Naive thymus-derived CD8-positive, alpha-beta T cell (primary cell): Measurements from ENCODE around the gene SLC23A2. TPM values are rescaled to one million over a fixed set of nuclear protein-coding genes. Genes with fewer than 3 reads are reported as not detected.

ENCODE experiments used
- ATAC-seq, 2 donors: fragments of 150-1000 bp; cut with Tn5 transposase in 1 of 2; sonication (Bioruptor Pico), chemical (Tn5 transposase) in 1 of 2; 1 replicate in 1 of 2; 2 replicates in 1 of 2; pipeline ENCODE4 v1.10.0; 2021; ENCODE audit warnings: mild to moderate bottlenecking in 2 of 2, moderate library complexity in 2 of 2
- POLR2A ChIA-PET: fragments of 350-600 bp; sonication (Branson Sonifier 250); formaldehyde crosslinking; loops from one replicate; lab custom pipeline; 2021; ENCODE audit warnings: antibody characterized with exemption; lab: Charles Lee
- DNase-seq, 10 donors: peaks; one replicate each; pipeline versions ENCODE4 v3.0.0 to v3.0.0-alpha.2; 2020 to 2022
- H3K27ac Mint-ChIP-seq, 10 donors: one replicate each; pipeline ENCODE4 v1.8.0; 2020 to 2022; ENCODE audit warnings: mild to moderate bottlenecking in 10 of 10, mixed read lengths in 10 of 10, moderate library complexity in 4 of 10, inconsistent platforms in 1 of 10
- H3K27me3 Mint-ChIP-seq, 5 donors: one replicate each; pipeline ENCODE4 v1.8.0; 2021 to 2022; ENCODE audit warnings: mixed read lengths in 5 of 5
- H3K36me3 Mint-ChIP-seq, 3 donors: one replicate each; pipeline ENCODE4 v1.8.0; 2020 to 2022; ENCODE audit warnings: mixed read lengths in 3 of 3, mild to moderate bottlenecking in 2 of 3, inconsistent platforms in 1 of 3
- H3K4me1 Mint-ChIP-seq, 4 donors: one replicate each; pipeline ENCODE4 v1.8.0; 2021 to 2022; ENCODE audit warnings: mixed read lengths in 4 of 4
- H3K4me3 Mint-ChIP-seq, 10 donors: one replicate each; pipeline ENCODE4 v1.8.0; 2020 to 2022; ENCODE audit warnings: mild to moderate bottlenecking in 10 of 10, mixed read lengths in 10 of 10, moderate library complexity in 6 of 10, inconsistent platforms in 1 of 10
- H3K9me3 Mint-ChIP-seq, 9 donors: one replicate each; pipeline ENCODE4 v1.8.0; 2020 to 2022; ENCODE audit warnings: mixed read lengths in 9 of 9, mild to moderate bottlenecking in 3 of 9, inconsistent platforms in 1 of 9, moderate library complexity in 1 of 9
- polyA plus RNA-seq, 3 donors: library from polyadenylated mRNA; unstranded; fragments of 300-500 nt; fragmentation: Illumina TruSeq; gene quantifications; one replicate each; pipeline ENCODE4 v1.2.3, GENCODE V29; 2021
- total RNA-seq, 8 experiments: library from RNA in 2 of 8; stranded (reverse) in 2 of 8; gene quantifications; one replicate each; pipeline ENCODE4 v1.2.3 and lab custom pipeline; 2021 to 2026

Gene SLC23A2
- total and polyA plus RNA-seq, 5 experiments from 2014 or later: 5.6 to 24.3 (median 8.1) TPM

DNA sequence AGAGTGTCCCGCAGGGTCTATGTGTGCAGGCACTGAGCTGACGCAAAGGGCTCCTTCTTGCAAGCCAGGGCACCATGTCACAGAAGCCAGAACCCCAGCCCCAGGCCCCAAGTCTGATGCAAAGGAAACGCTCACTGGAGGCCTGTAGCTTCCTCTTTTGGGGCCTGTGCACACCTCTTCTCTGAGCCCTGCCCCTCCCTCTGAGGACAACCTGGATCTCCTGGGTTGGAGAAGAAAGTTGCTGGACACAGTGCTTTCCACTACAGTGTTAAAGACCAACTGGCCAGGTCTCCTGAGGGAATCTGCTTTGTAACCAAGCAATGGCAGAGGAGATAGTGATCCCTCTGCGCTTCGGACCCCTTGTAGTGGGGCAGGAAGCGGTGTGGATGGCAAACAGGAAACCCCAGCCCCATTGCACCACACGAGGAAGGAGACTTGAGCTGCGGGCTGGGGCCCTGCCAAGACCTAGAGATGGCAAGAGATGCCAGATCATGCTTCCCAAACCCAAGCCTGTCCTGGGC is 189.6 kb downstream of the SLC23A2 start:
- DNase-seq (peak; percentile 39 to 88 (median 75)), ATAC-seq (peak; percentile 41 to 44)
- Mint-ChIP-seq H3K36me3 (peaks cover 0 to 11% (median 0%) of the 10 kb centered on the region in 3 donors), H3K27me3 (no peaks in the 10 kb centered on the region), H3K4me3 (peak overlapping the region; percentile 65 to 91 (median 80)), H3K9me3 (no peaks in the 10 kb centered on the region), H3K4me1 (peaks cover 53 to 93% (median 82%) of the 10 kb centered on the region in 4 donors), H3K27ac (peak overlapping the region; percentile 97 to 100 (median 99))
- POLR2A ChIA-PET: interaction anchor here (0.6 to 2.0 kb wide), 14 partner anchors 8 to 315 kb away, joined by 3 to 9 read pairs (median 4); partner anchors contain the start of genes CDS2 and PCNA

GRCh38 chr20:4811257-4811656 is 190.1 kb downstream of the SLC23A2 start:
- peak overlapping the region; percentile 65 to 91 (median 80) for H3K4me3 Mint-ChIP-seq
- no peaks in the 10 kb centered on the region for H3K27me3 Mint-ChIP-seq
- H3K9me3 Mint-ChIP-seq: no peaks in the 10 kb centered on the region
- POLR2A ChIA-PET: interaction anchor here (0.9 to 2.0 kb wide), 10 partner anchors 8 to 315 kb away, joined by 3 to 9 read pairs (median 5); partner anchors contain the start of genes CDS2 and PCNA
- H3K4me1 Mint-ChIP-seq: peaks cover 55 to 92% (median 82%) of the 10 kb centered on the region in 4 donors
- ATAC-seq: no peak
- peaks cover 0 to 13% (median 0%) of the 10 kb centered on the region in 3 donors for H3K36me3 Mint-ChIP-seq
- peak overlapping the region; percentile 97 to 100 (median 99) for H3K27ac Mint-ChIP-seq
- no peak for DNase-seq

- Mint-ChIP-seq H3K27me3 (no peaks in the 10 kb centered on the region), H3K4me3 (peak overlapping the region; percentile 22 to 91 (median 78)), H3K4me1 (peaks cover 55 to 91% (median 85%) of the 10 kb centered on the region in 4 donors), H3K9me3 (no peaks in the 10 kb centered on the region), H3K27ac (peak overlapping the region; percentile 87 to 100 (median 99)), H3K36me3 (peaks cover 0 to 13% (median 0%) of the 10 kb centered on the region in 3 donors)
- no peak for ATAC-seq
- no peak for DNase-seq
- POLR2A ChIA-PET: interaction anchor here (0.5 to 2.0 kb wide), 6 partner anchors 10 to 959 kb away, joined by 3 to 7 read pairs (median 4); partner anchors contain the start of gene PCNA
Observed at GRCh38 chr20:4810426-4811019, 190.8 kb downstream of the SLC23A2 start.

DNA sequence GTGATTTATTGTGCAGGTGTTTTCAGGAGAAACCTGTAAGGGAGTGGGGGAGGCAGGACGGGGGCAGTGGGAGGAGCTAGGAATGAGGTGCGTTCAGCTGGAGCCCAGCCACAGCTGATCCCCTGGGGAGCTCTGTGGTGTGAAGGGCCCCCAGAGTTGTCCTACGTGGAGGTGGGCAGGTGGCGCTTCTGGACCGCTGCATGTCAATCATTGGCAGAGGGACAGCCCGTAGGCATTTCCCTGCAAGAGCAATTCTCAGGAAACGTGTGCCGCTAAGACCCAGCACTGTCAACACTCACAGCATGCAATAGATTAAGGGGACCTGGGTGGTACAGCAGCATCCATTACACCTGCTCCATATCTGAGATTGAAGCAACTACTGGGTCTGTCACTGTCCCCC is 191.6 kb downstream of the SLC23A2 start:
- POLR2A ChIA-PET: interaction anchor here (0.8 to 2.0 kb wide), 3 partner anchors 9 to 310 kb away, joined by 4 to 7 read pairs (median 6); partner anchors contain the start of gene PCNA
- no peaks in the 10 kb centered on the region for H3K9me3 Mint-ChIP-seq
- ATAC-seq: no peak
- DNase-seq: peak in 2 of 10 donors; percentile 4 to 17
- H3K4me1 Mint-ChIP-seq: peaks cover 53 to 89% (median 85%) of the 10 kb centered on the region in 4 donors
- H3K27ac Mint-ChIP-seq: peak overlapping the region; percentile 87 to 100 (median 99)
- peaks cover 0 to 21% (median 4%) of the 10 kb centered on the region in 3 donors for H3K36me3 Mint-ChIP-seq
- H3K4me3 Mint-ChIP-seq: peak overlapping the region in 9 of 10 donors; percentile 8 to 91 (median 68)
- no peaks in the 10 kb centered on the region for H3K27me3 Mint-ChIP-seq

GRCh38 chr20:4808872-4809271 is 192.4 kb downstream of the SLC23A2 start:
- H3K27me3 Mint-ChIP-seq: no peaks in the 10 kb centered on the region
- POLR2A ChIA-PET: interaction anchor here (0.7 to 1.8 kb wide), 3 partner anchors 9 to 310 kb away, joined by 3 to 7 read pairs (median 7); partner anchors contain the start of gene PCNA
- H3K36me3 Mint-ChIP-seq: peaks cover 0 to 24% (median 4%) of the 10 kb centered on the region in 3 donors
- H3K9me3 Mint-ChIP-seq: no peaks in the 10 kb centered on the region
- H3K27ac Mint-ChIP-seq: peak overlapping the region; percentile 87 to 100 (median 99)
- peaks cover 51 to 83% (median 78%) of the 10 kb centered on the region in 4 donors for H3K4me1 Mint-ChIP-seq
- H3K4me3 Mint-ChIP-seq: peak overlapping the region in 9 of 10 donors; percentile 8 to 91 (median 74)
- no peak for ATAC-seq
- no peak for DNase-seq

DNA sequence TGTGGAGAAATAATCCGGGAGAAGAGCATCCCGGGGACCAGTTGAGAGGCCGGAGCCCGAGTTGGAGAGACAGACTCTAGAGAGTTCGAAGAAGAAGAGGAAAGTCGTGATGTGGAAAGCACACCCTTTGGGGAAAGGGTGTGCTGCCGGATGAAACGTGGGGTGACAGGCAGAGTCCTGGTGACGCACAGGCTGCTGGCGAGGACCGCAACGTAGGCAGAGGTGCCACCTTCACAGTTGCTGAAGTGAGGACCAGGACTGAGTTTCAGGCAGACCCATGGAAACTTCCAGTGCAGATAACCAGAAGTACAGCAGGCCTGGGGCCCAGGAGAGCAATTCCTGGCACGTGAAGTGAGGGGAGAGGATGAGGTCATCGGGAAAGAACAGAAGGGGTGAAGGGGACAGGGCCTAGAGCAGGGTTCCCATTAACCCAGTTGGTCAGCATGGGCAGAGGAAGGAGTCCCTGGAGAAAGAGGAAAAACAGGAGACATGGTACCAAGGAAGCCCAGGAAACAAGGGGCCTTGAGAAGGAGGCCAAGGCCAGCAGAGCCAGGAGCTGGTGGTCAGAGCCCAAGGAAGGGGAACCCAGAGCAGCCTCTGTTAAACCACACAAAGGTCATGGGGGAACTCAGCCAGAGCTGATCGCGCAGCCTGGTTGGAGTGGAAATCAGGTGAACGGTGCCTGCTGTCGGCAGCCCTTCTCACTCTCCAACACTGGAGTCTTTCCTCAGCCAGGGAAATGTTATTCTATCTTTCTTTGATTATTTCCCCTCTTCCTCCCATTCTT is 195.5 kb downstream of the SLC23A2 start:
- Mint-ChIP-seq H3K36me3 (peaks cover 5 to 42% (median 12%) of the 10 kb centered on the region in 3 donors), H3K4me1 (peaks cover 31 to 53% (median 51%) of the 10 kb centered on the region in 4 donors), H3K27me3 (no peaks in the 10 kb centered on the region), H3K9me3 (no peaks in the 10 kb centered on the region), H3K27ac (peak overlapping the region; percentile 40 to 87 (median 72)), H3K4me3 (peak overlapping the region in 1 of 10 donors; percentile 24)
- ATAC-seq (no peak), DNase-seq (no peak)
- POLR2A ChIA-PET: interaction anchor here (1.3 kb wide), 1 partner anchor 12 kb away, joined by 3 read pairs; no protein-coding TSS in a partner anchor

DNA sequence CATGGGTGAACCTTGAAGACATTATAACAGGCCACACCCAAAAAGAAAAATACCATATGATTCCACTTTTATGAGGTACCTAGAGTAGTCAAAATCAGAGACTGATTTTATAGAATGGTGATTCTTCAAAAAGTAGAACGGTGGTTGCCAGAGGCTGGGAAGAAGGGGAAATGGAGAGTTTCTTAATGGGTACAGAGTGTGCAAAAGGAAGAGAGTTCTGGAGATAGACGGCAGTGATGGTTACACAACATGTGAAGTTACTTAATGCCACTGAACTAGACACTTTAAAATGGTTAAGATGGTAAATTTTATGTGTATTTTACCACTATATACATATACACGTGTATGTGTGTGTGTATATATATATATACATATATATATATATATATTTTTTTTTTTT is 198.8 kb downstream of the SLC23A2 start:
- POLR2A ChIA-PET: interaction anchor here (1.6 kb wide), 1 partner anchor 12 kb away, joined by 4 read pairs; no protein-coding TSS in a partner anchor
- Mint-ChIP-seq H3K4me1 (peaks cover 11 to 26% (median 21%) of the 10 kb centered on the region in 4 donors), H3K9me3 (peaks cover 0 to 3% (median 0%) of the 10 kb centered on the region in 9 donors), H3K36me3 (peaks cover 9 to 69% (median 36%) of the 10 kb centered on the region in 3 donors), H3K27ac (peak overlapping the region in 5 of 10 donors; percentile 4 to 72 (median 43)), H3K27me3 (no peaks in the 10 kb centered on the region), H3K4me3 (no peak overlapping the region)
- DNase-seq: no peak
- ATAC-seq: no peak

Other genes starting within 250 kb of the SLC23A2 start
- 10 to 100 TPM; 29.5 to 31.7 TPM for gene RASSF2, start 177.9 kb downstream of the SLC23A2 start, total RNA-seq
- 10 to 100 TPM; 20.0 to 26.4 (median 22.4) TPM for gene RASSF2, start 177.9 kb downstream of the SLC23A2 start, polyA plus RNA-seq
- 10 to 100 TPM; 67.2 to 69.6 TPM for gene TMEM230, start 111.6 kb upstream of the SLC23A2 start, total RNA-seq
- 100 to 1,000 TPM; 186 to 278 (median 253) TPM for gene TMEM230, start 111.6 kb upstream of the SLC23A2 start, polyA plus RNA-seq
- 10 to 100 TPM; 39.4 to 44.3 TPM for gene PCNA, start 118.4 kb upstream of the SLC23A2 start, total RNA-seq
- gene PCNA, start 118.4 kb upstream of the SLC23A2 start, polyA plus RNA-seq: 10 to 100 TPM; 41.8 to 57.1 (median 44.6) TPM
- gene CDS2, start 125.5 kb upstream of the SLC23A2 start, total RNA-seq: 10 to 100 TPM; 56.8 to 60.7 TPM
- gene CDS2, start 125.5 kb upstream of the SLC23A2 start, polyA plus RNA-seq: 10 to 100 TPM; 32.3 to 47.3 (median 39.7) TPM